BE2C (cell line): Measurements from ENCODE around the gene CACNA1B.
A peak's percentile ranks its signal among the peaks of the same experiment; 100 is the strongest.

Experiments used
- DNase-seq: peaks from one replicate; pipeline ENCODE4 v3.0.0-alpha.2; 2020
- H3K27me3 ChIP-seq: fragments of 250-450 bp; sonication (Bioruptor Pico); 2 replicates; pipeline ENCODE4 v1.5.1; 2020; ENCODE audit warnings: mild to moderate bottlenecking
- H3K36me3 ChIP-seq: fragments of 250-450 bp; sonication (Bioruptor Pico); 2 replicates; pipeline ENCODE4 v1.5.1; 2020; ENCODE audit warnings: mild to moderate bottlenecking
- H3K4me1 ChIP-seq: fragments of 250-450 bp; sonication (Bioruptor Pico); 2 replicates; pipeline ENCODE4 v1.5.1; 2020
- H3K4me3 ChIP-seq: 2 replicates; pipeline ENCODE4 v1.5.1; 2011; ENCODE audit warnings: low read depth, low read length
- H3K9me3 ChIP-seq: fragments of 250-450 bp; sonication (Bioruptor Pico); 2 replicates; pipeline ENCODE4 v1.5.1; 2020
- CTCF ChIP-seq: IDR thresholded peaks from 2 replicates; pipeline ENCODE4 v1.5.1; 2012; ENCODE audit warnings: mild to moderate bottlenecking, low read depth, low read length

The CACNA1B gene

GRCh38 chr9:137965177-137965795 is 87.7 kb downstream of the CACNA1B start:
- no peak overlapping the region for H3K4me3 ChIP-seq
- no peak for TF ChIP-seq CTCF
- no peak for DNase-seq
- H3K9me3 ChIP-seq: no peaks in the 10 kb centered on the region
- no peaks in the 10 kb centered on the region for H3K36me3 ChIP-seq
- H3K4me1 ChIP-seq: no peaks in the 10 kb centered on the region
- no peaks in the 10 kb centered on the region for H3K27me3 ChIP-seq

- TF ChIP-seq CTCF: no peak
- Histone ChIP-seq H3K36me3 (no peaks in the 10 kb centered on the region), H3K4me3 (no peak overlapping the region), H3K27me3 (no peaks in the 10 kb centered on the region), H3K4me1 (no peaks in the 10 kb centered on the region), H3K9me3 (no peaks in the 10 kb centered on the region)
- DNase-seq: no peak
These were observed 89.8 kb downstream of the CACNA1B start for GRCh38 chr9:137967280-137967953.

GRCh38 chr9:137968235-137968634 is 90.7 kb downstream of the CACNA1B start:
- H3K27me3 ChIP-seq: no peaks in the 10 kb centered on the region
- no peaks in the 10 kb centered on the region for H3K4me1 ChIP-seq
- peak; percentile 35 for TF ChIP-seq CTCF
- no peaks in the 10 kb centered on the region for H3K9me3 ChIP-seq
- H3K4me3 ChIP-seq: no peak overlapping the region
- DNase-seq: no peak
- H3K36me3 ChIP-seq: no peaks in the 10 kb centered on the region

- H3K4me3 ChIP-seq: no peak overlapping the region
- no peaks in the 10 kb centered on the region for H3K4me1 ChIP-seq
- no peaks in the 10 kb centered on the region for H3K9me3 ChIP-seq
- DNase-seq: no peak
- H3K27me3 ChIP-seq: no peaks in the 10 kb centered on the region
- H3K36me3 ChIP-seq: no peaks in the 10 kb centered on the region
- TF ChIP-seq CTCF: no peak
These were observed 91.4 kb downstream of the CACNA1B start for GRCh38 chr9:137969008-137969407.

- DNase-seq: no peak
- no peak overlapping the region for H3K4me3 ChIP-seq
- H3K9me3 ChIP-seq: no peaks in the 10 kb centered on the region
- no peaks in the 10 kb centered on the region for H3K27me3 ChIP-seq
- no peak for TF ChIP-seq CTCF
- H3K36me3 ChIP-seq: no peaks in the 10 kb centered on the region
- no peaks in the 10 kb centered on the region for H3K4me1 ChIP-seq
These were observed 92.1 kb downstream of the CACNA1B start for GRCh38 chr9:137969685-137970084.

GRCh38 chr9:137970098-137970497 is 92.5 kb downstream of the CACNA1B start:
- no peak for TF ChIP-seq CTCF
- Histone ChIP-seq H3K9me3 (no peaks in the 10 kb centered on the region), H3K36me3 (no peaks in the 10 kb centered on the region)

More at GRCh38 chr9:137970098-137970497, 92.5 kb downstream of the CACNA1B start:
- no peak for DNase-seq
- H3K27me3 ChIP-seq: no peaks in the 10 kb centered on the region
- no peak overlapping the region for H3K4me3 ChIP-seq
- no peaks in the 10 kb centered on the region for H3K4me1 ChIP-seq
